GM12878 (cell line): ENCODE data around the gene CNTNAP5. TPM values are rescaled to one million over a fixed set of nuclear protein-coding genes. Genes with fewer than 3 reads are reported as not detected.

Experiments
- ATAC-seq: fragments of 200-7000 bp; cut with Tn5 transposase; 3 replicates; pipeline ENCODE4 v1.9.1; 2020; ENCODE audit warnings: mild to moderate bottlenecking, moderate library complexity
- BruUV-seq: library from RNA; stranded (reverse); fragments of 400-500 nt; replicated peaks from 2 replicates; lab custom pipeline; 2021; lab: Mats Ljungman, UMichigan
- CTCF ChIA-PET: fragments of 300-600 bp; sonication (Branson Sonifier 250); formaldehyde crosslinking; extraction: SDS; loops from one replicate; lab custom pipeline; 2021; ENCODE audit warnings: inconsistent platforms; lab: Yijun Ruan, JAX
- POLR2A ChIA-PET: fragments of 350-600 bp; formaldehyde crosslinking; extraction: SDS; loops from one replicate; lab custom pipeline; 2021; ENCODE audit warnings: inconsistent platforms; lab: Charles Lee
- RAD21 ChIA-PET: fragments of 300-600 bp; sonication (Branson Sonifier 250); formaldehyde crosslinking; loops from one replicate; lab custom pipeline; 2023; ENCODE audit warnings: antibody characterized with exemption; ENCODE audit not compliant: unreplicated experiment; lab: Charles Lee
- SMC1A ChIA-PET: fragments of 300-600 bp; sonication (Branson Sonifier 250); formaldehyde crosslinking; loops from one replicate; lab custom pipeline; 2023; ENCODE audit not compliant: unreplicated experiment, uncharacterized antibody; lab: Charles Lee
- DNase-seq: peaks from one replicate; pipeline ENCODE4 v3.0.0-alpha.2; 2011; ENCODE audit warnings: low read depth, low spot score
- FAIRE-seq: peaks from 3 replicates; lab custom pipeline; 2011; peaks lifted over from hg19 to GRCh38; lab: Jason Lieb, UNC
- H2AFZ ChIP-seq: 2 replicates; pipeline ENCODE4 v1.6.0; 2011; ENCODE audit warnings: low read depth, low read length, control low read depth; ENCODE audit not compliant: control insufficient read depth
- H3K27ac ChIP-seq: 2 replicates; pipeline ENCODE4 v1.5.1; 2011; ENCODE audit warnings: control low read depth; ENCODE audit not compliant: control insufficient read depth, insufficient read depth
- H3K27me3 ChIP-seq, 2 experiments: replicated peaks in 1 of 2; 2 replicates each; pipeline versions ENCODE4 v1.6.0 to v1.6.1; 2011; ENCODE audit warnings: low read length in 1 of 2; ENCODE audit not compliant: control insufficient read depth in 2 of 2, insufficient read depth in 2 of 2
- H3K36me3 ChIP-seq, 2 experiments: 2 replicates each; pipeline ENCODE4 v1.5.1; 2011; ENCODE audit warnings: low read length in 1 of 2; ENCODE audit not compliant: control insufficient read depth in 2 of 2, insufficient read depth in 2 of 2
- H3K4me1 ChIP-seq: 2 replicates; pipeline ENCODE4 v1.6.1; 2011; ENCODE audit warnings: mild to moderate bottlenecking, low read length, moderate library complexity, mixed read lengths; ENCODE audit not compliant: control insufficient read depth, insufficient read depth
- H3K4me2 ChIP-seq: 2 replicates; pipeline ENCODE4 v1.6.0; 2011; ENCODE audit warnings: control low read depth; ENCODE audit not compliant: control insufficient read depth, insufficient read depth
- H3K4me3 ChIP-seq: fragments of 200-600 bp; sonication (generic); 2 replicates; pipeline ENCODE4 v1.5.1; 2016
- H3K79me2 ChIP-seq: 2 replicates; pipeline ENCODE4 v1.6.0; 2011; ENCODE audit warnings: low read length; ENCODE audit not compliant: control insufficient read depth, insufficient read depth
- H3K9ac ChIP-seq: 2 replicates; pipeline ENCODE4 v1.8.0; 2011; ENCODE audit warnings: low read length, control low read depth, mixed read lengths; ENCODE audit not compliant: control insufficient read depth, insufficient read depth
- H3K9me3 ChIP-seq: replicated peaks from 3 replicates; pipeline ENCODE4 v1.5.1; 2011; ENCODE audit warnings: mild to moderate bottlenecking, low read length; ENCODE audit not compliant: control insufficient read depth, insufficient read depth
- H4K20me1 ChIP-seq: 2 replicates; pipeline ENCODE4 v1.6.0; 2011; ENCODE audit not compliant: control insufficient read depth, insufficient read depth
- CEBPB ChIP-seq, 2 experiments: fragments of 150-350 bp in 1 of 2; IDR thresholded peaks; 2 replicates each; pipeline ENCODE4 v1.6.1; 2012 to 2014; ENCODE audit warnings: low read depth in 2 of 2, low read length in 2 of 2, borderline replicate concordance in 1 of 2, inconsistent platforms in 1 of 2
- CHD2 ChIP-seq: IDR thresholded peaks from 2 replicates; pipeline ENCODE4 v1.6.1; 2011; ENCODE audit warnings: low read depth, low read length, improper control_type of control experiment, borderline replicate concordance
- EP300 ChIP-seq, 2 experiments: fragments of 150-350 bp in 1 of 2; IDR thresholded peaks; 2 replicates each; pipeline ENCODE4 v1.6.1; 2011 to 2012; ENCODE audit warnings: low read depth in 2 of 2, low read length in 2 of 2, borderline replicate concordance in 1 of 2, improper control_type of control experiment in 1 of 2, inconsistent platforms in 1 of 2; ENCODE audit not compliant: control insufficient read depth in 1 of 2
- MEF2A ChIP-seq: IDR thresholded peaks from 2 replicates; pipeline ENCODE4 v1.6.1; 2011; ENCODE audit warnings: low read depth, mild to moderate bottlenecking, low read length, moderate library complexity; ENCODE audit not compliant: insufficient read depth
- MEF2B ChIP-seq: fragments of 450-650 bp; IDR thresholded peaks from 2 replicates; pipeline ENCODE4 v1.6.1; 2018; ENCODE audit warnings: mild to moderate bottlenecking, moderate library complexity; ENCODE audit not compliant: partially characterized antibody, poor library complexity, severe bottlenecking
- MLLT1 ChIP-seq: fragments of 450-650 bp; IDR thresholded peaks from 2 replicates; pipeline ENCODE4 v1.6.1; 2016; ENCODE audit warnings: mild to moderate bottlenecking
- ZNF217 ChIP-seq: fragments of 450-650 bp; IDR thresholded peaks from 2 replicates; pipeline ENCODE4 v1.6.1; 2017; ENCODE audit warnings: antibody characterized with exemption, mild to moderate bottlenecking
- WGBS: methylation state at CpG from one replicate; pipeline ENCODE4 v1.1.6; 2016; ENCODE audit warnings: low lambda C conversion rate; ENCODE audit not compliant: insufficient replicate concordance, insufficient coverage; ENCODE audit errors: missing lambda C conversion rate; 5-methylcytosine and 5-hydroxymethylcytosine counted together
- in situ Hi-C: fragments of 300-500 bp; cut with MboI; formaldehyde crosslinking; loops from 9 replicates; pipeline ENCODE4 v1.14.3; 2018; ENCODE audit warnings: mixed read lengths
- intact Hi-C: fragments of 100-400 bp; cut with micrococcal nuclease; formaldehyde crosslinking; loops from one replicate; pipeline ENCODE4 v1.14.2; 2022; ENCODE audit not compliant: unreplicated experiment
- polyA plus RNA-seq, 11 experiments: library from polyadenylated mRNA; depleted of rRNA in 4 of 11; unstranded in 6 of 11; stranded (reverse) in 5 of 11; fragments of >200 nt; fragmentation: Nextera tagmentation in 4 of 11; fragmentation: Illumina TruSeq in 1 of 11; extraction: Ambion mirVana in 4 of 11; extraction: Trizol in 1 of 11; gene quantifications; 1 replicate in 1 of 11; 2 replicates in 10 of 11; pipeline versions ENCODE4 v1.2.1 to v1.2.3, GENCODE V29; 2011 to 2016; ENCODE audit warnings: inconsistent platforms in 2 of 11, missing spikeins in 2 of 11, low read depth in 1 of 11
- total RNA-seq, 4 experiments: library from RNA; depleted of rRNA in 3 of 4; stranded (reverse); fragments of >200 nt in 3 of 4; fragmentation: Illumina TruSeq in 1 of 4; extraction: Trizol in 1 of 4; gene quantifications; 2 replicates each; pipeline versions ENCODE4 v1.2.1 to v1.2.3, GENCODE V29; 2013 to 2021

The CNTNAP5 gene
- total and polyA plus RNA-seq, 10 of the 15 experiments (the other 5 are each of a cell fraction or from before 2014, with no cell fraction given): not detected

GRCh38 chr2:124193706-124194105 lies 168.6 kb downstream of the CNTNAP5 start:
- ChIA-PET RAD21 (no interaction called here), SMC1A (no interaction called here)
- DNase-seq: no peak
- FAIRE-seq: no peak
- H3K4me1 ChIP-seq: no peaks in the 10 kb centered on the region
- intact Hi-C loops: no loop called here
- no peak for ATAC-seq
- TF ChIP-seq MEF2A (no peak), MLLT1 (no peak)
- TF ChIP-seq, all 136 proteins: peak for 0
- H3K4me2 ChIP-seq: no peak overlapping the region
- no peak overlapping the region for H3K9ac ChIP-seq
- ChIA-PET POLR2A (no interaction called here), CTCF (interaction anchor here (0.8 kb wide), 1 partner anchor 13 kb away, joined by 4 read pairs; no protein-coding TSS in a partner anchor)
- H3K36me3 ChIP-seq: no peaks in the 10 kb centered on the region
- H3K4me3 ChIP-seq: no peak overlapping the region
- H2AFZ ChIP-seq: no peak overlapping the region
- no peaks in the 10 kb centered on the region for H3K9me3 ChIP-seq
- no TSS peak for BruUV-seq
- WGBS: 9% methylated on average over 4 of the region's 4 CpGs
- no peaks in the 10 kb centered on the region for H3K27me3 ChIP-seq
- no peaks in the 10 kb centered on the region for H3K79me2 ChIP-seq
- H4K20me1 ChIP-seq: no peaks in the 10 kb centered on the region
- H3K27ac ChIP-seq: no peak overlapping the region
- in situ Hi-C loops: no loop called here

GRCh38 chr2:124201713-124202112 lies 176.6 kb downstream of the CNTNAP5 start:
- H3K36me3 ChIP-seq: no peaks in the 10 kb centered on the region
- RAD21 ChIA-PET: no interaction called here
- WGBS: 60% methylated on average over 2 of the region's 2 CpGs
- H2AFZ ChIP-seq: no peak overlapping the region
- no peak overlapping the region for H3K27ac ChIP-seq
- ATAC-seq: no peak
- POLR2A ChIA-PET: no interaction called here
- FAIRE-seq: no peak
- CTCF ChIA-PET: no interaction called here
- no peak overlapping the region for H3K4me3 ChIP-seq
- H3K9ac ChIP-seq: no peak overlapping the region
- H3K4me2 ChIP-seq: no peak overlapping the region
- DNase-seq: no peak
- no peaks in the 10 kb centered on the region for H4K20me1 ChIP-seq
- TF ChIP-seq MEF2B (no peak), CEBPB (IDR thresholded peaks at IDR 0.05; ENCODE audit: borderline replicate concordance in 1 of 2, low read depth in 2 of 2, low read length in 2 of 2) (no peak), EP300 (IDR thresholded peaks at IDR 0.05; ENCODE audit: borderline replicate concordance in 1 of 2, control insufficient read depth in 1 of 2, low read depth in 2 of 2, low read length in 2 of 2) (no peak), CHD2 (no peak), ZNF217 (no peak)
- intact Hi-C loops: no loop called here
- BruUV-seq: no TSS peak
- no peaks in the 10 kb centered on the region for H3K9me3 ChIP-seq
- no peaks in the 10 kb centered on the region for H3K27me3 ChIP-seq
- H3K79me2 ChIP-seq: no peaks in the 10 kb centered on the region
- H3K4me1 ChIP-seq: no peaks in the 10 kb centered on the region
- SMC1A ChIA-PET: no interaction called here
- in situ Hi-C loops: no loop called here
